ENCODE measurements around the gene RAD51B.
A peak's percentile ranks its signal among the peaks of the same experiment; 100 is the strongest.

RAD51B gene

GRCh38 chr14:68241862-68242487 is 422.4 kb downstream of the RAD51B start:
- FAIRE-seq, result no peak

GRCh38 chr14:68243450-68244010 is 424.0 kb downstream of the RAD51B start:
- peak; percentile 74 for FAIRE-seq

GRCh38 chr14:68244262-68244980 is 424.8 kb downstream of the RAD51B start:
- FAIRE-seq, result peak; percentile 57

- peak; percentile 98 for FAIRE-seq
Measured at GRCh38 chr14:68245146-68246073, 425.8 kb downstream of the RAD51B start.

GRCh38 chr14:68246074-68246785 is 426.7 kb downstream of the RAD51B start:
- FAIRE-seq, result no peak

- no peak for FAIRE-seq
Measured at GRCh38 chr14:68246786-68247105, 427.2 kb downstream of the RAD51B start.

- FAIRE-seq, result no peak
Measured at GRCh38 chr14:68247274-68247673, 427.7 kb downstream of the RAD51B start.

GRCh38 chr14:68247676-68248268 is 428.2 kb downstream of the RAD51B start:
- peak; percentile 21 for FAIRE-seq

- FAIRE-seq, result peak; percentile 97
Measured at GRCh38 chr14:68248481-68249255, 429.1 kb downstream of the RAD51B start.

- peak; percentile 97 for FAIRE-seq
Measured at GRCh38 chr14:68249661-68250451, 430.3 kb downstream of the RAD51B start.

GRCh38 chr14:68250927-68251768 is 431.6 kb downstream of the RAD51B start:
- peak; percentile 98 for FAIRE-seq

- no peak for FAIRE-seq
Measured at GRCh38 chr14:68251769-68252100, 432.2 kb downstream of the RAD51B start.

- FAIRE-seq, result peak; percentile 92
Measured at GRCh38 chr14:68253160-68253780, 433.7 kb downstream of the RAD51B start.

GRCh38 chr14:68253878-68254528 is 434.4 kb downstream of the RAD51B start:
- FAIRE-seq, result no peak

GRCh38 chr14:68254669-68255527 is 435.3 kb downstream of the RAD51B start:
- peak; percentile 15 for FAIRE-seq

GRCh38 chr14:68255693-68256178 is 436.2 kb downstream of the RAD51B start:
- no peak for FAIRE-seq

- no peak for FAIRE-seq
Measured at GRCh38 chr14:68257969-68258368, 438.4 kb downstream of the RAD51B start.
